Thoracic aorta (tissue), 2 donors: ENCODE measurements around the gene SPAG17. TPM values are rescaled to one million over a fixed set of nuclear protein-coding genes. Genes with fewer than 3 reads are reported as not detected.

ENCODE experiments used
- ATAC-seq: fragments of 150-250 bp; one replicate; pipeline ENCODE4 v1.8.0; 2017; ENCODE audit warnings: low read depth; ENCODE audit not compliant: insufficient number of reproducible peaks, low FRiP score
- DNase-seq: peaks from one replicate; pipeline ENCODE4 v3.0.0-alpha.2; 2020; ENCODE audit warnings: low spot score
- H3K27ac ChIP-seq, 2 donors: fragments of 200-600 bp; sonication (generic); 1 replicate in 1 of 2; 2 replicates in 1 of 2; pipeline ENCODE4 v1.5.1; 2016; ENCODE audit warnings: mild to moderate bottlenecking in 2 of 2, moderate library complexity in 2 of 2
- H3K27me3 ChIP-seq: fragments of 200-600 bp; sonication (generic); replicated peaks from 2 replicates; pipeline ENCODE4 v1.6.0; 2016; ENCODE audit warnings: mild to moderate bottlenecking; ENCODE audit not compliant: insufficient read depth
- H3K36me3 ChIP-seq: fragments of 200-600 bp; sonication (generic); one replicate; pipeline ENCODE4 v1.5.1; 2016
- H3K4me1 ChIP-seq, 2 donors: fragments of 200-600 bp; sonication (generic); 1 replicate in 1 of 2; 2 replicates in 1 of 2; pipeline versions ENCODE4 v1.5.1 to v1.6.0; 2016; ENCODE audit warnings: low read depth in 2 of 2, mild to moderate bottlenecking in 1 of 2; ENCODE audit not compliant: control insufficient read depth in 1 of 2
- H3K4me3 ChIP-seq: fragments of 200-600 bp; sonication (generic); 2 replicates; pipeline ENCODE4 v1.5.1; 2016; ENCODE audit warnings: mild to moderate bottlenecking
- H3K9me3 ChIP-seq: fragments of 200-600 bp; sonication (generic); 2 replicates; pipeline ENCODE4 v1.5.1; 2016
- total RNA-seq, 2 donors: library from RNA; depleted of rRNA; stranded (reverse); fragments of >200 nt; gene quantifications; one replicate each; pipeline versions ENCODE4 v1.1.0 to v1.2.3, GENCODE V29; 2016
- TF ChIP-seq, protein P1 (sequence below): fragments of 200-600 bp; sonication (generic); IDR thresholded peaks from one replicate; pipeline ENCODE4 v1.5.1; 2019; ENCODE audit warnings: antibody characterized with exemption

The SPAG17 gene
- total RNA-seq, 2 donors from 2014 or later: not detected

- no peak for ATAC-seq
- TF ChIP-seq, protein P1, sequence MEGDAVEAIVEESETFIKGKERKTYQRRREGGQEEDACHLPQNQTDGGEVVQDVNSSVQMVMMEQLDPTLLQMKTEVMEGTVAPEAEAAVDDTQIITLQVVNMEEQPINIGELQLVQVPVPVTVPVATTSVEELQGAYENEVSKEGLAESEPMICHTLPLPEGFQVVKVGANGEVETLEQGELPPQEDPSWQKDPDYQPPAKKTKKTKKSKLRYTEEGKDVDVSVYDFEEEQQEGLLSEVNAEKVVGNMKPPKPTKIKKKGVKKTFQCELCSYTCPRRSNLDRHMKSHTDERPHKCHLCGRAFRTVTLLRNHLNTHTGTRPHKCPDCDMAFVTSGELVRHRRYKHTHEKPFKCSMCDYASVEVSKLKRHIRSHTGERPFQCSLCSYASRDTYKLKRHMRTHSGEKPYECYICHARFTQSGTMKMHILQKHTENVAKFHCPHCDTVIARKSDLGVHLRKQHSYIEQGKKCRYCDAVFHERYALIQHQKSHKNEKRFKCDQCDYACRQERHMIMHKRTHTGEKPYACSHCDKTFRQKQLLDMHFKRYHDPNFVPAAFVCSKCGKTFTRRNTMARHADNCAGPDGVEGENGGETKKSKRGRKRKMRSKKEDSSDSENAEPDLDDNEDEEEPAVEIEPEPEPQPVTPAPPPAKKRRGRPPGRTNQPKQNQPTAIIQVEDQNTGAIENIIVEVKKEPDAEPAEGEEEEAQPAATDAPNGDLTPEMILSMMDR: no peak
- Histone ChIP-seq H3K27me3 (no peaks in the 10 kb centered on the region), H3K9me3 (no peaks in the 10 kb centered on the region), H3K27ac (no peak overlapping the region), H3K36me3 (peaks cover 33% of the 10 kb centered on the region), H3K4me3 (no peak overlapping the region), H3K4me1 (no peaks in the 10 kb centered on the region)
- DNase-seq: no peak
These were observed 225.7 kb downstream of the SPAG17 start for GRCh38 chr1:117959364-117959763.

DNA sequence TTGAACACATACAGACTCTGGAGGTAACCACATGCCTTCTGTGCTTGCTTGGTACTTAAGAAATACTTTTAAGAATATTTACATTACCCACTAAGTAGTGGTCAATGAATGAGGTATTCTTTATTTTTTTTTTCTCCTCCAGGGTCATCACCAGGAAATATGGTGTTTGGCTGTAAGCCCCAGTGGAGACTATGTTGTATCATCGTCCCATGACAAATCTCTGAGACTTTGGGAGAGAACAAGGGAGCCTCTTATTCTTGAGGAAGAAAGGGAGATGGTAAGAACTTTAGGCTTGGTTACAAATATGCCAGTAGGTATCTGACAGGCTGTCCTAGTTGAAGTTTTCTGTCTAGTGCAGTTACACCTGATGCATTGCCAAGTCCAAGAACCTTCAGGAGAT is 232.6 kb downstream of the SPAG17 start:
- H3K27ac ChIP-seq: no peak overlapping the region
- no peaks in the 10 kb centered on the region for H3K9me3 ChIP-seq
- peaks cover 45% of the 10 kb centered on the region for H3K36me3 ChIP-seq
- TF ChIP-seq, protein P1: no peak
- DNase-seq (no peak), ATAC-seq (no peak)
- no peaks in the 10 kb centered on the region for H3K27me3 ChIP-seq
- no peaks in the 10 kb centered on the region for H3K4me1 ChIP-seq
- no peak overlapping the region for H3K4me3 ChIP-seq

- TF ChIP-seq, protein P1: no peak
These were observed 242.7 kb downstream of the SPAG17 start for GRCh38 chr1:117942293-117942692.

GRCh38 chr1:117933769-117934168 is 251.3 kb downstream of the SPAG17 start:
- ATAC-seq (no peak), DNase-seq (no peak)
- H3K36me3 ChIP-seq: peaks cover 18% of the 10 kb centered on the region
- no peaks in the 10 kb centered on the region for H3K27me3 ChIP-seq
- no peaks in the 10 kb centered on the region for H3K9me3 ChIP-seq
- no peak overlapping the region for H3K27ac ChIP-seq
- no peak overlapping the region for H3K4me3 ChIP-seq
- TF ChIP-seq, protein P1: no peak
- peaks cover 4 to 20% of the 10 kb centered on the region in 2 donors for H3K4me1 ChIP-seq

More at GRCh38 chr1:117942293-117942692, 242.7 kb downstream of the SPAG17 start:
- Histone ChIP-seq H3K27me3 (no peaks in the 10 kb centered on the region), H3K4me3 (no peak overlapping the region), H3K4me1 (no peaks in the 10 kb centered on the region), H3K36me3 (peaks cover 64% of the 10 kb centered on the region), H3K27ac (no peak overlapping the region), H3K9me3 (no peaks in the 10 kb centered on the region)
- DNase-seq: no peak
- no peak for ATAC-seq

- DNase-seq (no peak), ATAC-seq (no peak)
- TF ChIP-seq, protein P1: no peak
- peaks cover 11 to 28% of the 10 kb centered on the region in 2 donors for H3K4me1 ChIP-seq
- no peak overlapping the region for H3K4me3 ChIP-seq
- H3K27ac ChIP-seq: no peak overlapping the region
- H3K36me3 ChIP-seq: peaks cover 11% of the 10 kb centered on the region
- H3K9me3 ChIP-seq: no peaks in the 10 kb centered on the region
- H3K27me3 ChIP-seq: no peaks in the 10 kb centered on the region
These were observed 252.5 kb downstream of the SPAG17 start for GRCh38 chr1:117932576-117932975.
